Lower lobe of right lung (tissue), 2 donors: Measurements from ENCODE around the gene POLR1E. TPM values are rescaled to one million over a fixed set of nuclear protein-coding genes. Genes with fewer than 3 reads are reported as not detected.

Experiments
- ATAC-seq, 2 donors: fragments of 200-7000 bp; cut with Tn5 transposase; one replicate each; pipeline ENCODE4 v1.9.1; 2020 to 2022; ENCODE audit warnings: mild to moderate bottlenecking in 2 of 2, moderate library complexity in 2 of 2
- DNase-seq: peaks from one replicate; pipeline ENCODE4 v3.0.0-alpha.2; 2020
- H3K27ac ChIP-seq: fragments of 200-600 bp; one replicate; pipeline ENCODE4 v1.8.0; 2022
- H3K27me3 ChIP-seq: fragments of 200-600 bp; one replicate; pipeline ENCODE4 v1.8.0; 2022; ENCODE audit warnings: low read depth
- H3K36me3 ChIP-seq: fragments of 200-600 bp; one replicate; pipeline ENCODE4 v1.8.0; 2022; ENCODE audit warnings: mild to moderate bottlenecking
- H3K4me1 ChIP-seq: fragments of 200-600 bp; one replicate; pipeline ENCODE4 v1.8.0; 2022
- H3K4me3 ChIP-seq: fragments of 200-600 bp; one replicate; pipeline ENCODE4 v1.8.0; 2022; ENCODE audit warnings: mild to moderate bottlenecking
- H3K9me3 ChIP-seq: fragments of 200-600 bp; one replicate; pipeline ENCODE4 v1.8.0; 2022
- intact Hi-C: fragments of 100-400 bp; cut with DNase I; formaldehyde crosslinking; loops from one replicate; pipeline ENCODE4 v1.11.0; 2022
- long read RNA-seq: library from polyadenylated mRNA; unstranded; transcript quantifications from one replicate; pipeline ENCODE4 v2.0.0, GENCODE V29; 2021
- total RNA-seq: library from RNA; stranded (reverse); fragmentation: NEBNext Ultra II Directional; extraction: Animal tissue kit (Norgen Biotek cat#: 25700); gene quantifications from one replicate; pipeline ENCODE4 v1.2.1, GENCODE V29; 2021
- TF ChIP-seq, protein P1 (sequence below): fragments of 200-600 bp; IDR thresholded peaks from one replicate; pipeline ENCODE4 v1.8.0; 2022; ENCODE audit warnings: antibody characterized with exemption, mild to moderate bottlenecking
- donor health status: DM: no; HTN: yes; CAD: no; lungs with severe emphysema.

The POLR1E gene, protein sequence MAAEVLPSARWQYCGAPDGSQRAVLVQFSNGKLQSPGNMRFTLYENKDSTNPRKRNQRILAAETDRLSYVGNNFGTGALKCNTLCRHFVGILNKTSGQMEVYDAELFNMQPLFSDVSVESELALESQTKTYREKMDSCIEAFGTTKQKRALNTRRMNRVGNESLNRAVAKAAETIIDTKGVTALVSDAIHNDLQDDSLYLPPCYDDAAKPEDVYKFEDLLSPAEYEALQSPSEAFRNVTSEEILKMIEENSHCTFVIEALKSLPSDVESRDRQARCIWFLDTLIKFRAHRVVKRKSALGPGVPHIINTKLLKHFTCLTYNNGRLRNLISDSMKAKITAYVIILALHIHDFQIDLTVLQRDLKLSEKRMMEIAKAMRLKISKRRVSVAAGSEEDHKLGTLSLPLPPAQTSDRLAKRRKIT
- total RNA-seq, result 17.3 TPM
- long read RNA-seq, transcript POLR1E-202 (12 exons, 1,868 nt), result major isoform, 6 of 7 reads
- long read RNA-seq, partial matches to known transcripts, result 1 of 7 reads
- long read RNA-seq, other reads (novel, unspliced or antisense), result 0 of 7 reads

DNA sequence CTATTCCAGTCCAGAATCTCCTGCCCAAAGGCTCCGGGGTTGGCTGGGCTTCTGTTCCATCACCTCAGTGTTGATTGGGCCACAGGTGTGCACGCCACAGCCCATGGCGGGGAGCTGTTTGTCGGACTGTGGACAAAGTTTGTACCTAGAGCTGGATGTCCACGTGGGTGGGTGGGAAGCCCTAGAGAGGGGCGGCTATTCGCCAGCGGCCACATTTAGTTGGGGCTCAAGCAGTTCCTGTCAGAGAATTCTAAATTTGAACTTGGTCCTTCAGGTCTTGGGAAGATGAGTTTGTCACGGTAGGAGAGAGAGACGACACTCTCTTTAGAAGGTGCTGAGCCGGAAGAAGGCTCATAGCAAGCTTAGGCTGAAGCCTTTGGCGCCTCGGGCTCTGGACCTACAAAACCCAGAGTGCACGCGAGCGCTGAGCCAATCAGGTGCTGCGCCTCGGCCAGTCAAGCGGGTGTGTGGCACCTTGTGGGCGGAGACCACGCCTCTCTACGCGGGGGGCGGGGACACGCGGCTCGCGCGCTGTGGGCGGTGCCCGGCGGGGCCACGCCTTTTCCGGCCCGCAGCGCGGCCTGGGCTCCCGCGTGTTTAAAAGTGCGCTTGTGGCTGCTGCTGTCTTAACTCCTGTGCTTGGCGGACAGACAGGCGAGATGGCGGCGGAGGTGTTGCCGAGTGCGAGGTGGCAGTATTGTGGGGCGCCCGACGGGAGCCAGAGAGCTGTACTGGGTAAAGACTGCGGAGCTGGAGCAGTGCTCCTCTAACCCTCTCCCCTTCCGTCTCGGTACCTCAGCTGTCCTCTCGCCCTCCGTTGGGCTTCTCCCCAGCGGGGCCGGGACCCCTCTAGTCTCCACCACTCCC, at the start of gene POLR1E:
POLR1E (plus strand) TSS at position 560 of the 867 bp plus-strand sequence; CDS start at position 660, 100 bp downstream.
- Histone ChIP-seq H3K4me1 (peaks cover 24% of the 10 kb centered on the region), H3K4me3 (peak within 1 kb of the TSS; percentile 77), H3K36me3 (peaks cover 14% of the 10 kb centered on the region), H3K9me3 (no peaks in the 10 kb centered on the region), H3K27ac (peak within 1 kb of the TSS; percentile 76), H3K27me3 (no peaks in the 10 kb centered on the region)
- peak; percentile 99 to 100 for ATAC-seq
- intact Hi-C loops, result no loop called here
- TF ChIP-seq, protein P1, sequence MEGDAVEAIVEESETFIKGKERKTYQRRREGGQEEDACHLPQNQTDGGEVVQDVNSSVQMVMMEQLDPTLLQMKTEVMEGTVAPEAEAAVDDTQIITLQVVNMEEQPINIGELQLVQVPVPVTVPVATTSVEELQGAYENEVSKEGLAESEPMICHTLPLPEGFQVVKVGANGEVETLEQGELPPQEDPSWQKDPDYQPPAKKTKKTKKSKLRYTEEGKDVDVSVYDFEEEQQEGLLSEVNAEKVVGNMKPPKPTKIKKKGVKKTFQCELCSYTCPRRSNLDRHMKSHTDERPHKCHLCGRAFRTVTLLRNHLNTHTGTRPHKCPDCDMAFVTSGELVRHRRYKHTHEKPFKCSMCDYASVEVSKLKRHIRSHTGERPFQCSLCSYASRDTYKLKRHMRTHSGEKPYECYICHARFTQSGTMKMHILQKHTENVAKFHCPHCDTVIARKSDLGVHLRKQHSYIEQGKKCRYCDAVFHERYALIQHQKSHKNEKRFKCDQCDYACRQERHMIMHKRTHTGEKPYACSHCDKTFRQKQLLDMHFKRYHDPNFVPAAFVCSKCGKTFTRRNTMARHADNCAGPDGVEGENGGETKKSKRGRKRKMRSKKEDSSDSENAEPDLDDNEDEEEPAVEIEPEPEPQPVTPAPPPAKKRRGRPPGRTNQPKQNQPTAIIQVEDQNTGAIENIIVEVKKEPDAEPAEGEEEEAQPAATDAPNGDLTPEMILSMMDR, result no peak
- DNase-seq, result peak; percentile 98

DNA sequence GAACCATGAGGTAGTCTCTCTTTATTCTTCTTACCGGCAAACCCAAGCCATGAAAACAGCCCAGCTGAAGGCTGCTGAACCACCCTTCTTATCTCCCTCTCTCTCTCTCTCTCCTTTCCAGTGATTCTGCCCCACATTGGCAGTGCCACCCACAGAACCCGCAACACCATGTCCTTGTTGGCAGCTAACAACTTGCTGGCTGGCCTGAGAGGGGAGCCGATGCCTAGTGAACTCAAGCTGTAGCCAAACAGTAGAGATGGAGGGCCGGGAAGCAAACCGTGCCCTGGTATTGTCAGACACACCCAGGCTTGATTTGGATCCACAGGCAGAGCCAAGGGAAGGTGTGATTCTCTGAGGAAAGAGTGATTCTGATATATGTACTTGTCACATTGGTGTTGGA, 49.2 kb upstream of the POLR1E start:
- H3K27ac ChIP-seq, result no peak overlapping the region
- TF ChIP-seq, protein P1, result no peak
- peaks cover 85% of the 10 kb centered on the region for H3K36me3 ChIP-seq
- DNase-seq (no peak), ATAC-seq (no peak)
- peaks cover 14% of the 10 kb centered on the region for H3K4me1 ChIP-seq
- intact Hi-C loops, result no loop called here
- H3K27me3 ChIP-seq, result no peaks in the 10 kb centered on the region
- no peaks in the 10 kb centered on the region for H3K9me3 ChIP-seq
- no peak overlapping the region for H3K4me3 ChIP-seq

DNA sequence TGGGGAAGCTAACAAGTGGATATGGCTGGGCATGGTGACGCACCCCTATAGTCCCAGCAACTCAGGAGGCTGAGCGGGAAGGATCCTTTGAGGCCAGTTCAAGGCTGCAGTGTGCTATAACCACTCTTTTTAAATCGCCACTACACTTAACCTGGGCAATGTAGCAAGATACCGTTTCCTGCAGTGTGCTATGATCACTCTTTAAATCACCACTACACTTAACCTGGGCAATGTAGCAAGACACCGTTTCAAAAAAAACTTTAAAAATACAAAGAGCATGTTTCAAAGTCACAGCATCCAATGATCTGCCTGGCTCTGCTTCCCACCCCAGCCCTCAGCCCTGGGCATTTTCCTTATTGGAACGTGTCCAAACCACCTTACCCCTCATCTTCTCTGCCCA, 48.7 kb upstream of the POLR1E start:
- Histone ChIP-seq H3K9me3 (no peaks in the 10 kb centered on the region), H3K27me3 (no peaks in the 10 kb centered on the region), H3K4me1 (peaks cover 14% of the 10 kb centered on the region), H3K36me3 (peaks cover 90% of the 10 kb centered on the region), H3K27ac (no peak overlapping the region), H3K4me3 (no peak overlapping the region)
- DNase-seq, result no peak
- no peak for ATAC-seq
- intact Hi-C loops, result no loop called here
- TF ChIP-seq, protein P1, result no peak

DNA sequence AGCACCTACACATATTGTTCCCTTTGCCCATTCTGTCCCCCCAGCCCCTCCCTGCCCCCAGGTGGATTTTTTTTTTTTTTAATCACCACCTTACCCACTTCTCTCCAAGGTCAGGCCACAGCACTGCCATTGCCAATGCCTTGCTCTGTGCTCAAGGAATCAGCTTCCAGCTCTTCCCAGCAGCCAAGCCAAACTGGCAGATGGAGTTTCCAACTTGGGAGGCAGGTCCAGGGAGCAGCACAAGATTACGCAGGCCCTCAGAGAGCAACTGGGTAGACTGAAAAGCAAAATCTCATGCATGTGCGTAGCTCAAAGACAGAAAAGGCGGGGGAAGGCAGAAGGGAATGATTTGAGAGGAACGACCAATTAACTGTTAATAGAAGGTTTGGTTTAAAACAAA, 48.1 kb upstream of the POLR1E start:
- Histone ChIP-seq H3K9me3 (no peaks in the 10 kb centered on the region), H3K36me3 (peaks cover 96% of the 10 kb centered on the region), H3K4me1 (peaks cover 12% of the 10 kb centered on the region), H3K27ac (no peak overlapping the region), H3K4me3 (no peak overlapping the region), H3K27me3 (no peaks in the 10 kb centered on the region)
- ATAC-seq (no peak), DNase-seq (no peak)
- TF ChIP-seq, protein P1, result no peak
- intact Hi-C loops, result no loop called here

DNA sequence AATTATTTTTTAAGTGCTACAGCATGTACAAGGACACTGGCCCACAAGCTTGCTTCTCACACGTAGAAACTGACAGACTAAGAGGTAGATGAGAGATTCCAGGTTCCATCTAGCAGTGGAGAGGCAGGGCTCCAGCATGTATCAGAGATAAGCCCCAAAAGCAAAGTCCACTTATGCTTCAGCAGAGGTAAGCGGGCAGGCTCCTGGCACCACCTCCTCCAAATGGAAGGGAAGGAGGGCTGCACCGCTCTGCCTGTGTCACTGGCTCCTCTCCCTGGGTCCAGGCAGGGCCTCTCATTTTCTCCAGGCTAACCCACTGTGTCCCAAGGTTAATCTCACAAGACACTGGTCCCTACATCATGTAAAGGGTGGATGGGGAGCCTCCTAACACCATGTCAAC, 47.4 kb upstream of the POLR1E start:
- TF ChIP-seq, protein P1, result no peak
- ATAC-seq (no peak), DNase-seq (no peak)
- H3K27me3 ChIP-seq, result no peaks in the 10 kb centered on the region
- peaks cover 94% of the 10 kb centered on the region for H3K36me3 ChIP-seq
- H3K9me3 ChIP-seq, result no peaks in the 10 kb centered on the region
- intact Hi-C loops, result no loop called here
- H3K4me1 ChIP-seq, result peaks cover 4% of the 10 kb centered on the region
- no peak overlapping the region for H3K4me3 ChIP-seq
- no peak overlapping the region for H3K27ac ChIP-seq
